Upper lobe of right lung (tissue), 1 donor: ENCODE measurements around the gene AEBP2. TPM values are rescaled to one million over a fixed set of nuclear protein-coding genes. Genes with fewer than 3 reads are reported as not detected.

Experiments used
- ATAC-seq: fragments of 200-7000 bp; cut with Tn5 transposase; one replicate; pipeline ENCODE4 v1.9.1; 2020; ENCODE audit warnings: mild to moderate bottlenecking, moderate library complexity
- DNase-seq: peaks from one replicate; pipeline ENCODE4 v3.0.0-alpha.2; 2020
- H3K27ac ChIP-seq: fragments of 200-600 bp; one replicate; pipeline ENCODE4 v1.8.0; 2022
- H3K27me3 ChIP-seq: fragments of 200-600 bp; one replicate; pipeline ENCODE4 v1.8.0; 2022; ENCODE audit warnings: mild to moderate bottlenecking
- H3K36me3 ChIP-seq: fragments of 200-600 bp; one replicate; pipeline ENCODE4 v1.8.0; 2022
- H3K4me1 ChIP-seq: fragments of 200-600 bp; one replicate; pipeline ENCODE4 v1.8.0; 2022
- H3K4me3 ChIP-seq: fragments of 200-600 bp; one replicate; pipeline ENCODE4 v1.8.0; 2022; ENCODE audit warnings: mild to moderate bottlenecking
- H3K9me3 ChIP-seq: fragments of 200-600 bp; one replicate; pipeline ENCODE4 v1.8.0; 2022
- CTCF ChIP-seq: fragments of 200-600 bp; IDR thresholded peaks from one replicate; pipeline ENCODE4 v1.8.0; 2022; ENCODE audit warnings: antibody characterized with exemption
- intact Hi-C: fragments of 100-400 bp; cut with DNase I; formaldehyde crosslinking; loops from one replicate; pipeline ENCODE4 v1.11.0; 2022
- total RNA-seq: library from RNA; stranded (reverse); fragmentation: NEBNext Ultra II Directional; extraction: Animal tissue kit (Norgen Biotek cat#: 25700); gene quantifications from one replicate; pipeline ENCODE4 v1.2.1, GENCODE V29; 2021
- donor health status: DM: no; HTN: yes; CAD: no; lungs with severe emphysema.

The AEBP2 gene
- total RNA-seq, 1 donor from 2014 or later: 40.1 TPM

GRCh38 chr12:19482036-19482435, 42.7 kb downstream of the AEBP2 start:
- intact Hi-C loops: no loop called here
- no peaks in the 10 kb centered on the region for H3K9me3 ChIP-seq
- H3K36me3 ChIP-seq: no peaks in the 10 kb centered on the region
- no peak for TF ChIP-seq CTCF
- no peak overlapping the region for H3K27ac ChIP-seq
- ATAC-seq (no peak), DNase-seq (no peak)
- no peaks in the 10 kb centered on the region for H3K27me3 ChIP-seq
- H3K4me1 ChIP-seq: peaks cover 21% of the 10 kb centered on the region
- no peak overlapping the region for H3K4me3 ChIP-seq

GRCh38 chr12:19482551-19483109, 43.3 kb downstream of the AEBP2 start:
- intact Hi-C loops: no loop called here
- DNase-seq: no peak
- ATAC-seq: peak; percentile 71

GRCh38 chr12:19483727-19484126, 44.4 kb downstream of the AEBP2 start:
- TF ChIP-seq CTCF: no peak
- Histone ChIP-seq H3K36me3 (no peaks in the 10 kb centered on the region), H3K4me3 (no peak overlapping the region), H3K27ac (no peak overlapping the region), H3K9me3 (no peaks in the 10 kb centered on the region), H3K4me1 (peaks cover 21% of the 10 kb centered on the region), H3K27me3 (no peaks in the 10 kb centered on the region)
- ATAC-seq (no peak), DNase-seq (no peak)
- intact Hi-C loops: no loop called here

More at GRCh38 chr12:19482551-19483109, 43.3 kb downstream of the AEBP2 start:
- H3K4me1 ChIP-seq: peaks cover 21% of the 10 kb centered on the region
- H3K27me3 ChIP-seq: no peaks in the 10 kb centered on the region
- no peaks in the 10 kb centered on the region for H3K9me3 ChIP-seq
- no peak overlapping the region for H3K4me3 ChIP-seq
- no peaks in the 10 kb centered on the region for H3K36me3 ChIP-seq
- no peak for TF ChIP-seq CTCF
- no peak overlapping the region for H3K27ac ChIP-seq

- Histone ChIP-seq H3K36me3 (no peaks in the 10 kb centered on the region), H3K4me1 (peaks cover 21% of the 10 kb centered on the region), H3K4me3 (no peak overlapping the region), H3K27me3 (no peaks in the 10 kb centered on the region), H3K9me3 (no peaks in the 10 kb centered on the region), H3K27ac (no peak overlapping the region)
- intact Hi-C loops: no loop called here
- no peak for DNase-seq
- no peak for ATAC-seq
- no peak for TF ChIP-seq CTCF
These were observed 45.4 kb downstream of the AEBP2 start for GRCh38 chr12:19484738-19485137.

- ATAC-seq: peak; percentile 36
- Histone ChIP-seq H3K4me1 (peaks cover 23% of the 10 kb centered on the region), H3K27ac (no peak overlapping the region), H3K36me3 (no peaks in the 10 kb centered on the region), H3K27me3 (no peaks in the 10 kb centered on the region), H3K4me3 (no peak overlapping the region), H3K9me3 (no peaks in the 10 kb centered on the region)
- no peak for TF ChIP-seq CTCF
- intact Hi-C loops: no loop called here
- DNase-seq: no peak
These were observed 45.9 kb downstream of the AEBP2 start for GRCh38 chr12:19485240-19485639.

- ATAC-seq (no peak), DNase-seq (no peak)
- Histone ChIP-seq H3K9me3 (no peaks in the 10 kb centered on the region), H3K27me3 (no peaks in the 10 kb centered on the region), H3K4me3 (no peak overlapping the region), H3K4me1 (peaks cover 14% of the 10 kb centered on the region), H3K36me3 (peaks cover 3% of the 10 kb centered on the region), H3K27ac (no peak overlapping the region)
- intact Hi-C loops: no loop called here
- no peak for TF ChIP-seq CTCF
These were observed 49.9 kb downstream of the AEBP2 start for GRCh38 chr12:19489168-19489567.
